GM12873 (cell line): Measurements from ENCODE around the gene RNU7-1.

Experiments
- TF ChIP-seq, protein P1 (sequence below): IDR thresholded peaks from 2 replicates; pipeline ENCODE4 v1.5.1; 2012; ENCODE audit warnings: low read depth, mild to moderate bottlenecking, moderate library complexity, low read length, control low read depth; ENCODE audit not compliant: insufficient read depth; ENCODE audit errors: missing control alignments

RNU7-1 gene

GRCh38 chr12:6965714-6966113 lies 22.1 kb downstream of the RNU7-1 start:
- TF ChIP-seq, protein P1, sequence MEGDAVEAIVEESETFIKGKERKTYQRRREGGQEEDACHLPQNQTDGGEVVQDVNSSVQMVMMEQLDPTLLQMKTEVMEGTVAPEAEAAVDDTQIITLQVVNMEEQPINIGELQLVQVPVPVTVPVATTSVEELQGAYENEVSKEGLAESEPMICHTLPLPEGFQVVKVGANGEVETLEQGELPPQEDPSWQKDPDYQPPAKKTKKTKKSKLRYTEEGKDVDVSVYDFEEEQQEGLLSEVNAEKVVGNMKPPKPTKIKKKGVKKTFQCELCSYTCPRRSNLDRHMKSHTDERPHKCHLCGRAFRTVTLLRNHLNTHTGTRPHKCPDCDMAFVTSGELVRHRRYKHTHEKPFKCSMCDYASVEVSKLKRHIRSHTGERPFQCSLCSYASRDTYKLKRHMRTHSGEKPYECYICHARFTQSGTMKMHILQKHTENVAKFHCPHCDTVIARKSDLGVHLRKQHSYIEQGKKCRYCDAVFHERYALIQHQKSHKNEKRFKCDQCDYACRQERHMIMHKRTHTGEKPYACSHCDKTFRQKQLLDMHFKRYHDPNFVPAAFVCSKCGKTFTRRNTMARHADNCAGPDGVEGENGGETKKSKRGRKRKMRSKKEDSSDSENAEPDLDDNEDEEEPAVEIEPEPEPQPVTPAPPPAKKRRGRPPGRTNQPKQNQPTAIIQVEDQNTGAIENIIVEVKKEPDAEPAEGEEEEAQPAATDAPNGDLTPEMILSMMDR = no peak

GRCh38 chr12:6966351-6966750 lies 22.7 kb downstream of the RNU7-1 start:
- TF ChIP-seq, protein P1 = no peak

GRCh38 chr12:6967651-6968100 lies 24.1 kb downstream of the RNU7-1 start:
- TF ChIP-seq, protein P1 = no peak

DNA sequence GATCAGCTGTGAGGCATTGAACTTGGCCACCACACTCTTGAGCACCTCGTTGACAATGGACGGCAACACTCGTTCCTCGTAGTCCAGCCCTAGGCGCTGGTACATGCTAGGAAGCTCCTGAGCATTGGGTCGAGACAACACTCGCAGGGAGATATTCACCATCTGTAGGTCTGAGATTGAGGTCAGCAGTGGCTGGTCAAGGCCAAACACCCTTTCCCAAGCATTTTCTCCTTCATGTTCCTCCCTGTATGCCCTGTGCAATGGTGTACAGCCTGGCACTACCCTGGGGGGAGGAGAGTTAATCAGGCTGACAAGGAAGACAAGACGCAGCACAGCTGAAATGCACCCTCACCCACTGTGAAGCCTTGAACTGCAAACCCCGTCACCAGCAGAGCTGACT lies 24.8 kb downstream of the RNU7-1 start:
- TF ChIP-seq, protein P1 = no peak

DNA sequence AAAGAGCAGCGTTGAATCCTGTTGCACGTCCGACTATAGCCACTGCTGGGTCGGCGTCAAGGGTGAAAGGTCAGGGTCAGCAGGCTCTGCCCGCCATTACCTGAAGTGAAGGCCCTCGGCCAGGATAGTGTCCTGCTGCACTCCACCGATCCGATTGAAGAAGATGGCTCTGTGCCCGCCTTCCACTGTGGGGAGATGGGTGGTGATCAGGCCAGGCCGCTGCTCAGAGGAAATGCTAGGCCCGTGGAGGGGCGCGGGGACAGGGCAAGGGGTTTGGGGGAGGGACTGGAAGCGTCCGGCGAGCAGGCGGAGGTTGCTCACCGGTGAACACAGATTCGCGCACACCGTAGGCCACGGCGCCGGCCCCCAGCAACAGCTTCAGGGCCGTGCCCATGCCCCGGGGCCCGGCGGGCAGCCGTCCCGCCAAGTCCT lies 26.5 kb downstream of the RNU7-1 start:
- TF ChIP-seq, protein P1 = no peak

DNA sequence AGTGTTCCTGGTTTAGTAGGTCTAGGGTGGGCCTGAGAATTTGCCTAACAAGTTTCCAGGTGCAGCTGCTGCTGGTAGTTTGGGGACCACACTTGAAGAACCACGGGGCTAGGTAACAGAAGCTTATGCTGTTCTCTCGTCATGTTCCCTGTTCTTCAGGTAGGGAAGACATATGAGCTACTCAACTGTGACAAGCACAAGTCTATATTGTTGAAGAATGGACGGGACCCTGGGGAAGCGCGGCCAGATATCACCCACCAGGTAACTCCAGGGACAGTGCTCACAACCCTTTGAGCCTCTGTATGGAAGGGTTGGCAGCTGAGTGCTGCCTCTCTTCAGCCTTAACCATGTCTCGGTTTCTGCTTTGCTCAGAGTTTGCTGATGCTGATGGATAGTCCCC lies 30.6 kb downstream of the RNU7-1 start:
- TF ChIP-seq, protein P1 = no peak

DNA sequence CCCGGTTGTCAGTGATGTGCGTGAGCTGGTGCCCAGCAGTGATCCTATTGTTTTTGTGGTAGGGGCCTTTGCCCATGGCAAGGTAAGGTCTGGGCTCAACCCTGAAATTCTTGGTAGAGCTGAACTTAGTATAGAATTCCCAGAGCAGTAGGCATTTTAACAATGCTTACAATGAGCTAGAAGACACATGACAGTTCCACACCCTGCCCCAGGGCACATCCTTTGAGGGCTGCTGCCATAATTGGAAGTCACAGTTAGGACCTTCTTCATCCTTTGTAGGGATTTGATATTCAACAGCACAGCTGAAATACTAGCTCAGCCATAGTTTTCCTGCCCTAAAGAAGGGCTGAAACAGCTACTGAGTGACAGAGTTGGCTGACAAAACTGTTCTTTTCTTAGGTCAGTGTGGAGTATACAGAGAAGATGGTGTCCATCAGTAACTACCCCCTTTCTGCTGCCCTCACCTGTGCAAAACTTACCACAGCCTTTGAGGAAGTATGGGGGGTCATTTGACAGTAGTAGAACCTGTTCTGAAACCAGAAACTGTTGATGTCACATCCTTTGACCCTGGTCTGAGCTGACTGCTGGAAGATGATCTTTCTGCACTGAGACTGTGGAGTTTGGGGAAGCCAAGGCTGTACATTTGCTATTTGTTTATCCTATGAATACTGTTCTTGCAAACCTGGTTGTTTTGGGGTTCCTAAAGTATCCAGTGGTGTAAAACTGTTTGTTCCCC lies 31.8 kb downstream of the RNU7-1 start:
- TF ChIP-seq, protein P1 = no peak
